ENCODE data around the gene VAC14.

The VAC14 gene

GRCh38 chr16:70756071-70756470, 44.9 kb downstream of the VAC14 start:
- H3K4me1 ChIP-seq (ENCODE audit: insufficient read depth, low read length), result peaks cover 8% of the 10 kb centered on the region
- H3K36me3 ChIP-seq (ENCODE audit: insufficient read depth, low read length), result peaks cover 16% of the 10 kb centered on the region
- no peaks in the 10 kb centered on the region for H3K9me3 ChIP-seq (ENCODE audit: low read length)
- no peak overlapping the region for H3K27ac ChIP-seq (ENCODE audit: low read depth, low read length)
- no peak overlapping the region for H3K9ac ChIP-seq (ENCODE audit: low read length)
- no peaks in the 10 kb centered on the region for H3K27me3 ChIP-seq (ENCODE audit: control insufficient read depth in 1 of 2, insufficient read depth in 2 of 2, low read length in 2 of 2)
- no peak overlapping the region for H3K4me3 ChIP-seq (ENCODE audit: low read depth in 1 of 2, low read length in 2 of 2)

DNA sequence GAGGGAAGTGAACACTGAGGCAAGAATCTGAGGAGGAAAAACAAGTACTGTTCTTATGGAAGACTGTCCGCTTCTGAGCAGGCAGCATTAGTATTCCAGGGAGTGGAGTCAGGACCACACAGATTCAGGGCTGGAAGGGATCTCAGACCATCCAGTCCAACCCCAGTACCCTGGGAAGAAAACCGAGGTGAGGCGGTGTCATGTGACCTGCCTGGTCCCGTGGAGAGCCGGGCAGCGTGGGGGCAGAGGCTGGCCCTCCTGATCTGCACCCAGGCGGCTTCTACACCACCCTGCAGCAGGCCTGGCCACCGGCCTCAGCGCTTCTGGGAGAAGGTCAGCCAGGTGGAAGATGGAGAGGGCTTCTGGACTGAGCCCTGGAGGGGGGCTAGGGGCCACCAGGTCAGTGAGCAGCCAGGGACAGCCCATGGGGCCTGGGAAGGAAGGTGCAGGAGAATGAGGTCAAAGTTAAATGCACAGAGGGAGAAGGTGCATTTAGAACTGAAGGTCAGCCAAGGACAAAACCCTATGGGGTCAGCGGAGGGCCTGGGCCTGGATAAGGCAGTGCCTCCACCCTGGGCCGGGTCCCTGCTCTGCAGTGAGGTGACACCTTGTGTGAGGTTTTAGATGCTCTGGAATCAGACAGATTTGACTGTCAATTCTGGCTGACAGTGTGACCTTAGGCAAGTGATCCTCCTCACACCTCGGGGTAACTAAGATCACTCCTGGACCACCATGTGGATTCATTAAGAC, 45.9 kb downstream of the VAC14 start:
- Histone ChIP-seq H3K9me3 (ENCODE audit: low read length) (no peaks in the 10 kb centered on the region), H3K27ac (ENCODE audit: low read depth, low read length) (no peak overlapping the region), H3K27me3 (ENCODE audit: control insufficient read depth in 1 of 2, insufficient read depth in 2 of 2, low read length in 2 of 2) (no peaks in the 10 kb centered on the region), H3K9ac (ENCODE audit: low read length) (no peak overlapping the region), H3K36me3 (ENCODE audit: insufficient read depth, low read length) (peaks cover 16% of the 10 kb centered on the region), H3K4me1 (ENCODE audit: insufficient read depth, low read length) (peaks cover 17% of the 10 kb centered on the region), H3K4me3 (ENCODE audit: low read depth in 1 of 2, low read length in 2 of 2) (no peak overlapping the region)

DNA sequence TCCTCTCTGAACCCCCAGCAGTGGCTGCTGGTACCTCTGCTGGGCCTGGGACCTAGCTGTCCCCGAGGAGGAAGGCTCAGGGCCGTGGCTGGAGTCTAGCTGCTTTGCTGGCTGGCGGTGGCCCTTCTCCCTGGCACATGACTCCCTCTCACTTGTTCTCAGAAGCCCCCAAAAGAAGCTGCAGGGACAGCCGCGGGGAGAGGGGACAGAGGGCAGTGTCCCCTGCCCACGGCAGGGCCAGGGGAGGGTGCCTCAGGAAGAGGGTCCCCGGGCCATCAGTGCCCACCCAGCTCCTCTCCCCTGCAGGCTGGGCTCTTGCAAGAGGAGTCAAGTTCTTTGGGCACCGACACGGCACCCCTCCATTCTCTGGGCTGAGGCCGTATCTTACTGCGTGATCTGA, 46.6 kb downstream of the VAC14 start:
- no peaks in the 10 kb centered on the region for H3K27me3 ChIP-seq (ENCODE audit: control insufficient read depth in 1 of 2, insufficient read depth in 2 of 2, low read length in 2 of 2)
- peaks cover 24% of the 10 kb centered on the region for H3K4me1 ChIP-seq (ENCODE audit: insufficient read depth, low read length)
- peaks cover 16% of the 10 kb centered on the region for H3K36me3 ChIP-seq (ENCODE audit: insufficient read depth, low read length)
- no peak overlapping the region for H3K27ac ChIP-seq (ENCODE audit: low read depth, low read length)
- no peak overlapping the region for H3K4me3 ChIP-seq (ENCODE audit: low read depth in 1 of 2, low read length in 2 of 2)
- H3K9me3 ChIP-seq (ENCODE audit: low read length), result no peaks in the 10 kb centered on the region
- no peak overlapping the region for H3K9ac ChIP-seq (ENCODE audit: low read length)

DNA sequence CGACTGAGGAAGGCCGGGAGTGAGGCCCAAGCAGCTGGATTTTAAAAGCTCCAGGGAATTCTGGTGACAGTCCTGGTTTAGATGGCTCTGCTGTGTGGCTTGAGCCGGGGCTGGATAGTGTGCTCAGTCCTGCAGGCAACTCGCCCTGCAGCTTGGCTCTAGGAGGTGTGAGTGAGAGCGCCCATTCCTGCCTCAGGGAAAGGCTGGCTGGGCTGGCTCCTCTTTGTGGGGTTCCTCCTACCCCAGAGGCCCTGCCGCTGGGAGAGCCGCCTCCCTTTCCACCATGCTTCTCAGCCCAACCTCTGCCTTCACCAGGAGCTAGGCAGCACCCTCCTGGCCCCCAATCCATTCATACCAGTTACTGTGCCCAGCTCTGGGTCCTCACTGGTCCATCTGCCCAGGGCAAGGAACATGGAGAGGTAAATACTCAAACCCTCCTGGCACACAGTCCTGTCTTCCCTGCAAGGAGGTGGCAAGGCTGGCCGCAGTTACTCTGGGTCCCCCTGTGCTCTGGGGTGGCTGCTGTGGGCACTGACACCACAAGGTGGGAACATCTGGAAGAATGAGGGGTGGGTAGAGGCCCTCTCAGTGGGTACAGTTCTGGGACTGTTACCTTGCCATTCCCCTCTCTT, 47.1 kb downstream of the VAC14 start:
- H3K27ac ChIP-seq (ENCODE audit: low read depth, low read length), result no peak overlapping the region
- H3K4me3 ChIP-seq (ENCODE audit: low read depth in 1 of 2, low read length in 2 of 2), result no peak overlapping the region
- peaks cover 16% of the 10 kb centered on the region for H3K36me3 ChIP-seq (ENCODE audit: insufficient read depth, low read length)
- H3K9me3 ChIP-seq (ENCODE audit: low read length), result no peaks in the 10 kb centered on the region
- H3K4me1 ChIP-seq (ENCODE audit: insufficient read depth, low read length), result peaks cover 25% of the 10 kb centered on the region
- H3K9ac ChIP-seq (ENCODE audit: low read length), result no peak overlapping the region
- no peaks in the 10 kb centered on the region for H3K27me3 ChIP-seq (ENCODE audit: control insufficient read depth in 1 of 2, insufficient read depth in 2 of 2, low read length in 2 of 2)

DNA sequence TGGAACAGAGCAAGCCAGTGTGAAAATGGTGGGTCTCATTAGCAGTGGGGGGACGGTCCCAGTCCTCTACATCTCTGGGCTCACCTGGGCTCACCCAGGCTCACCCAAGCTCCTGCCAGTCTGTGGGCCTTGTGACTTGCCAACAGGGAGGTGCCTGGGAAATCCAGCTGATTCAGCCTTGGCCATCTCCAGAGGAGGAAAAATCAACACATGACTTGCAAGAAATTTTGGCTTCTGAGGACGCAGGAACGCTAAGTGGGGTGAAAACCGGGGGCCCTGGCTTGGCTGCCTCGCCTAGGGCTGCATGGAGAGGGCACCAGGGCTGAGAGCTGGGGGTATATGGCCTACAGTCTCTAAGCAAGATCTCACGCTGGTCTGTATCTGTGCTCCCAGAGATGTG, 47.7 kb downstream of the VAC14 start:
- no peak overlapping the region for H3K27ac ChIP-seq (ENCODE audit: low read depth, low read length)
- H3K4me1 ChIP-seq (ENCODE audit: insufficient read depth, low read length), result peaks cover 25% of the 10 kb centered on the region
- H3K36me3 ChIP-seq (ENCODE audit: insufficient read depth, low read length), result peaks cover 10% of the 10 kb centered on the region
- H3K9me3 ChIP-seq (ENCODE audit: low read length), result no peaks in the 10 kb centered on the region
- no peak overlapping the region for H3K9ac ChIP-seq (ENCODE audit: low read length)
- no peaks in the 10 kb centered on the region for H3K27me3 ChIP-seq (ENCODE audit: control insufficient read depth in 1 of 2, insufficient read depth in 2 of 2, low read length in 2 of 2)
- no peak overlapping the region for H3K4me3 ChIP-seq (ENCODE audit: low read depth in 1 of 2, low read length in 2 of 2)

GRCh38 chr16:70752426-70752825, 48.5 kb downstream of the VAC14 start:
- no peaks in the 10 kb centered on the region for H3K9me3 ChIP-seq (ENCODE audit: low read length)
- H3K4me1 ChIP-seq (ENCODE audit: insufficient read depth, low read length), result peaks cover 32% of the 10 kb centered on the region
- no peak overlapping the region for H3K27ac ChIP-seq (ENCODE audit: low read depth, low read length)

DNA sequence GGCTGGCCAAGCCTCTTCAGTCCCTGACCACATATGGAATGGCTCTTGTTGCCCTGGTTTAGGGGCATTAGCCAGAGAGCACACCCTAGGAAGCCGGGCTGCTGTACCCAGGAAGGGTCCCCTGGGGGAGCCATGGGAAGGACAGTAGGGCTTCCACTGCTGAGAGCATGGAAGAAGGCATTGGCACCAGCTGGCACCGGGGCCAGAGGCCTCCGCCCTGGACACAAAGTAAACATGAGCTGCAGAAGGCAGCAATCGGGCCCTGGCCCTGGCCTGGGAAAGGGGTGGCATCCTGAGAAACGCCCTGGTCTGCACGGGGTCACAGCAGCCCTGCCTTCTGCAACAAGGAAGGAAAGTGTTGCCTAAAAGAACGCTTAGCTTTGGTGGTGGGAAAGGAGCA, 49.4 kb downstream of the VAC14 start:
- Histone ChIP-seq H3K4me1 (ENCODE audit: insufficient read depth, low read length) (peaks cover 40% of the 10 kb centered on the region), H3K27me3 (ENCODE audit: control insufficient read depth in 1 of 2, insufficient read depth in 2 of 2, low read length in 2 of 2) (no peaks in the 10 kb centered on the region), H3K36me3 (ENCODE audit: insufficient read depth, low read length) (no peaks in the 10 kb centered on the region), H3K9me3 (ENCODE audit: low read length) (no peaks in the 10 kb centered on the region), H3K27ac (ENCODE audit: low read depth, low read length) (peak overlapping the region; percentile 25), H3K9ac (ENCODE audit: low read length) (no peak overlapping the region), H3K4me3 (ENCODE audit: low read depth in 1 of 2, low read length in 2 of 2) (no peak overlapping the region)

More at GRCh38 chr16:70752426-70752825, 48.5 kb downstream of the VAC14 start:
- no peaks in the 10 kb centered on the region for H3K27me3 ChIP-seq (ENCODE audit: control insufficient read depth in 1 of 2, insufficient read depth in 2 of 2, low read length in 2 of 2)
- no peak overlapping the region for H3K9ac ChIP-seq (ENCODE audit: low read length)
- H3K36me3 ChIP-seq (ENCODE audit: insufficient read depth, low read length), result peaks cover 4% of the 10 kb centered on the region
- no peak overlapping the region for H3K4me3 ChIP-seq (ENCODE audit: low read depth in 1 of 2, low read length in 2 of 2)

DNA sequence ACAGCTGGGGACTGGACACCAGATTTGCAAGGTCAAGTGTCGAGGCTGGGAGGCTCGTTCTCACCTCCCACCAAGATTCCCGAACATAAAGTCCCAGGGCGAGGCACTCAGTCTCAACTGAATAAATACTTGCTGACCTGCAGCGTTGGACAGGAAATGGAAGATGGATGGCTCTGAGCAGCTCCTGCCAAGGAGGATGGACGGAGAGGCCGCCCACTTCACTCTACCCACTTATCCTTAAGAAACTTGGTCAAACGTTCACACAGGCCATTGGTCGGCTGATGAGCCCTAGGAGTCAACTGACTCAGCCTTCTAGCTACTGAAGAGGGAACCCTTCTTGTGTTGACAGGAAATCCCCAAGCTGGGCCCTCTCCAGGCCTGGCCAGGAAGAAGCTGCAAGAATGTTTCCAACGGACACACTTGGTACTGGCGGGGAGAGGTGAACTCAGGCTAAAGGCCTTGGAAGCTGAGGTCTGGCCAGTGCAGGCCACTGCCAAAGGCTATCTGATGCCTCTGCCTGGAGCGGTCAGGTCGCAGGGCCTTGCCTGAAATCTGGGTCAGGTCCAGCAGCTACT, 50.0 kb downstream of the VAC14 start:
- Histone ChIP-seq H3K27ac (ENCODE audit: low read depth, low read length) (peak overlapping the region; percentile 25), H3K27me3 (ENCODE audit: control insufficient read depth in 1 of 2, insufficient read depth in 2 of 2, low read length in 2 of 2) (no peaks in the 10 kb centered on the region), H3K4me3 (ENCODE audit: low read depth in 1 of 2, low read length in 2 of 2) (no peak overlapping the region), H3K36me3 (ENCODE audit: insufficient read depth, low read length) (no peaks in the 10 kb centered on the region), H3K4me1 (ENCODE audit: insufficient read depth, low read length) (peaks cover 46% of the 10 kb centered on the region), H3K9ac (ENCODE audit: low read length) (no peak overlapping the region), H3K9me3 (ENCODE audit: low read length) (no peaks in the 10 kb centered on the region)

GRCh38 chr16:70749681-70750601, 51.0 kb downstream of the VAC14 start:
- Histone ChIP-seq H3K4me1 (ENCODE audit: insufficient read depth, low read length) (peaks cover 51% of the 10 kb centered on the region), H3K9ac (ENCODE audit: low read length) (no peak overlapping the region), H3K9me3 (ENCODE audit: low read length) (no peaks in the 10 kb centered on the region), H3K4me3 (ENCODE audit: low read depth in 1 of 2, low read length in 2 of 2) (no peak overlapping the region), H3K27ac (ENCODE audit: low read depth, low read length) (no peak overlapping the region), H3K27me3 (ENCODE audit: control insufficient read depth in 1 of 2, insufficient read depth in 2 of 2, low read length in 2 of 2) (no peaks in the 10 kb centered on the region), H3K36me3 (ENCODE audit: insufficient read depth, low read length) (no peaks in the 10 kb centered on the region)

GRCh38 chr16:70749006-70749678, 51.8 kb downstream of the VAC14 start:
- Histone ChIP-seq H3K9ac (ENCODE audit: low read length) (no peak overlapping the region), H3K4me1 (ENCODE audit: insufficient read depth, low read length) (peaks cover 51% of the 10 kb centered on the region), H3K9me3 (ENCODE audit: low read length) (no peaks in the 10 kb centered on the region), H3K4me3 (ENCODE audit: low read depth in 1 of 2, low read length in 2 of 2) (no peak overlapping the region), H3K27ac (ENCODE audit: low read depth, low read length) (no peak overlapping the region), H3K36me3 (ENCODE audit: insufficient read depth, low read length) (no peaks in the 10 kb centered on the region), H3K27me3 (ENCODE audit: control insufficient read depth in 1 of 2, insufficient read depth in 2 of 2, low read length in 2 of 2) (no peaks in the 10 kb centered on the region)
